H1 (cell line): ENCODE data around the gene CCNL2. TPM values are rescaled to one million over a fixed set of nuclear protein-coding genes. Genes with fewer than 3 reads are reported as not detected.

ENCODE experiments used
- NRF1 ChIP-seq: IDR thresholded peaks from 2 replicates; pipeline ENCODE4 v1.6.1; 2011; ENCODE audit warnings: mild to moderate bottlenecking, low read depth, low read length, improper control_type of control experiment
- polyA plus RNA-seq, 7 experiments: library from polyadenylated mRNA; depleted of rRNA in 3 of 7; stranded (reverse) in 5 of 7; unstranded in 2 of 7; fragments of >200 nt in 5 of 7; fragments of 200-250 nt in 2 of 7; gene quantifications; 1 replicate in 5 of 7; 2 replicates in 1 of 7; 4 replicates in 1 of 7; pipeline versions ENCODE4 v1.2.1 to v1.2.3, GENCODE V29; 2011 to 2013; ENCODE audit warnings: missing spikeins in 2 of 7, mixed read lengths in 2 of 7
- total RNA-seq: library from RNA; stranded (reverse); fragmentation: NEBNext Ultra II Directional; extraction: Animal tissue kit (Norgen Biotek cat#: 25700); gene quantifications from 2 replicates; pipeline ENCODE4 v1.2.1, GENCODE V29; 2021

CCNL2 gene
- total and polyA plus RNA-seq, 2 of the 8 experiments (the other 6 are each of a cell fraction or from before 2014, with no cell fraction given) = 79.8 to 120 TPM

DNA sequence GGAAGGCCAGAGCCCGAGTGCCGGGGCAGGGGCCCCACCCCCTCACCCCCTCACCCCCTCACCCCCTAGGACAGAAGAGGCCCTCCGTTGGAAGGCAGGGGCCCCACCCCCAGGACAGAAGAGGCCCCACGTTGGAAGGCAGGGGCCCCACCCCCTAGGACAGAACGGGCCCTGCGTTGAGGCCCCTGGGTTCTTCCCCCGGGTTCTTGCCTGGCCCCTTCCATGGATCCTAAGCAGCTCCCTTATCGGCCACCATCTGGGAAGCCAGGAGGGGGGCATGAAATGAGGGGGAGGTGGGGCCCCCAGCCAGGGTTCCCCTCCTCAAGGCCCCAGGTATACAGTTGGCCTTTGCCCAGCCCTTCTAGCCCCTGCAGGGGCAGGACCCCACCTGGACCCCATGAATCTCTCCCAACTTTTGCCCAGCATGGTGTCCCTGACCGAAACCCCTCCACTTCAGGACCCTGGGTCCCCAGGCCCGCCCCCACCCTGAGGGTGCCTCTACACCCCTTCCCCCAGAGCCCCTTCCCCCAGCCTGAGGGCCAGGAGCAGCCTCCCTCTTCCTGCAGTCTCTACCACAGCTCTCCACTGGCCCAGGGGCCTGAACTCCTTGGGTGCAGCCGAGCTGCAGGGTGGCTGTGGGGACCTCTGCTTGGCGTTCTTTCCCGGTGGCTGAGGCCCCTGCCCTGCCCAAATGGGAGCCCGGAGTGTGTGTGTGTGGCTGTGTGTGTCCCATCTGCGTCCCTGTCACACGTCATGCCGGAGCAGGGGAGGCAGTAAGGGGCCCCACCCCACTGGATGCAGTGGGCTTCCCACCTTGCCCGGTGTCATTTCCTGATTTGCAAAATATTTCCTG is 32.1 kb upstream of the CCNL2 start (continued):
- TF ChIP-seq NRF1 = no peak
